CD4-positive, alpha-beta T cell treated with Interleukin-17A for 4 hours (primary cell): ENCODE measurements around the gene GPX4.
A peak's percentile ranks its signal among the peaks of the same experiment; 100 is the strongest.

Experiments used
- DNase-seq: peaks from one replicate; pipeline ENCODE4 v3.0.0-alpha.2; 2020; ENCODE audit warnings: mixed read lengths

Gene GPX4, protein sequence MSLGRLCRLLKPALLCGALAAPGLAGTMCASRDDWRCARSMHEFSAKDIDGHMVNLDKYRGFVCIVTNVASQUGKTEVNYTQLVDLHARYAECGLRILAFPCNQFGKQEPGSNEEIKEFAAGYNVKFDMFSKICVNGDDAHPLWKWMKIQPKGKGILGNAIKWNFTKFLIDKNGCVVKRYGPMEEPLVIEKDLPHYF

GRCh38 chr19:1103708-1104310, at the start of gene GPX4:
TSS of gene GPX4 (plus strand) at chr19:1103994. CDS start at chr19:1104044, 50 bp downstream.
- peak; percentile 100 for DNase-seq

GRCh38 chr19:1054102-1055027, 49.4 kb upstream of the GPX4 start:
- no peak for DNase-seq

- DNase-seq, result no peak
Observed at GRCh38 chr19:1055028-1055425, 48.8 kb upstream of the GPX4 start.

GRCh38 chr19:1055886-1056620, 47.7 kb upstream of the GPX4 start:
- no peak for DNase-seq

DNA sequence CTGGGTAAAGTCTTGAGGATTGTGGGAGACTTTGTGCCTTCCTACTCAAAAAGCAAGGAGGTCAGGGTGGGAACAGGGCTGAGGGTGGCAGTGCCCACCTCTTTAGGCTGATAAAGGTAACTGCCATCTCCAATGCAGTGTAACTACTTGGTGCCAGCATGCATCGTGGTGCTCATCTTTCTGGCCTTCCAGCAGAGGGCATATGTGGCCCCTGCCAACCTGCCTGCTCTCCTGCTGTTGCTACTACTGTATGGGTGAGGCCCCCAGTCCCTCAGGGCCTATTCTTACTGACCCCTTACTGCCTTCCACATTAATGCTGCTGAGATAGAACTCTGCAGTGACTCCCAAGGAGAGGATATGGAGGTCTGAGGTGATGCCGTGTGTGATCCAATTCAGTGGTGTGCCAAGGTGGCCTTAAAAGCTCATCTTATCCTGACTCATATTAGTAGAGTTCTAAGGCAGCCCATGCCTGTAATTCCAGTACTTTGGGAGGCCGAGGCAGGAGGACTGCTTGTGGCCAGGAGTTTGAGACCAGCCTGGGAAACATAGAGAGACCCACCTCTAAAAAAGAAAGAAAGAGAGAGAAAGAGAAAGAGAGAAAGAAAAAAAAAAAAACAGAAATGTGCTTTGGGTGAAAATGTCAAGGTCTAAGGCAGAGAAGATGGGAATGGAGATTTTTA, 46.5 kb upstream of the GPX4 start:
- DNase-seq, result peak; percentile 71

DNA sequence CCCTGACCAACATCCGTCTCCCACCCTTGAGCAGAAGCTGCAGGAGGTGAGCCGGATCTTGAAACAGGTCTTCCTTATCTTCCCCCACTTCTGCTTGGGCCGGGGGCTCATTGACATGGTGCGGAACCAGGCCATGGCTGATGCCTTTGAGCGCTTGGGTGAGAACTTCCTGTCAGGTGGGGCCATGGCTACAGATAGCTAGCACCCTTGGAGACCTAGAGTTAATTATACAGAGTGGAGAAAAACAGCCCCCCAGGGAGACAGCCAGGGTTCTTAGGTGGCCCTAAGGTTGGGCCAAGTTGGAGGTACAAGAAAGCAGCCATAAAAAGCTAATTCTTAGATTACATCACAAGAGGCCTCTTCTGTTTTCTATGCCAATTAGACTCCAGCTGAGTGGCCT, 45.7 kb upstream of the GPX4 start:
- DNase-seq, result peak; percentile 44

- DNase-seq, result no peak
Observed at GRCh38 chr19:1060689-1061088, 43.1 kb upstream of the GPX4 start.

DNA sequence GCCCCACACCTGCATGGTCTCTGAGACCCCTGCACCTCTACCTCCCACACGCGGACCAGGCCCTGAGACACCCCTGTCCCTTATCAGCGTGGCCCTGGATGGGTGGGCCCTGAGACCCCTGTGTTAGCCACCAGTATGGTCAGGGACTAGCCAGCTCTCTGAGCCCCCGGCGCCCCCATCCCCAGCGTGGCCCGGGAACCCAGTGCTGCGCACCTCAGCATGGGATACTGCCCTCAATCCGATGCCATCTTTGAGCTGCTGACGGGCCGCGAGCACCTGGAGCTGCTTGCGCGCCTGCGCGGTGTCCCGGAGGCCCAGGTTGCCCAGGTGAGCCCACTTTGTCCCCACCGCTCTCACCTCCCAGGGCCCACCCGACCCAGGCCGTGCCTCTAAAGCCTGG, 41.8 kb upstream of the GPX4 start:
- DNase-seq, result no peak

DNA sequence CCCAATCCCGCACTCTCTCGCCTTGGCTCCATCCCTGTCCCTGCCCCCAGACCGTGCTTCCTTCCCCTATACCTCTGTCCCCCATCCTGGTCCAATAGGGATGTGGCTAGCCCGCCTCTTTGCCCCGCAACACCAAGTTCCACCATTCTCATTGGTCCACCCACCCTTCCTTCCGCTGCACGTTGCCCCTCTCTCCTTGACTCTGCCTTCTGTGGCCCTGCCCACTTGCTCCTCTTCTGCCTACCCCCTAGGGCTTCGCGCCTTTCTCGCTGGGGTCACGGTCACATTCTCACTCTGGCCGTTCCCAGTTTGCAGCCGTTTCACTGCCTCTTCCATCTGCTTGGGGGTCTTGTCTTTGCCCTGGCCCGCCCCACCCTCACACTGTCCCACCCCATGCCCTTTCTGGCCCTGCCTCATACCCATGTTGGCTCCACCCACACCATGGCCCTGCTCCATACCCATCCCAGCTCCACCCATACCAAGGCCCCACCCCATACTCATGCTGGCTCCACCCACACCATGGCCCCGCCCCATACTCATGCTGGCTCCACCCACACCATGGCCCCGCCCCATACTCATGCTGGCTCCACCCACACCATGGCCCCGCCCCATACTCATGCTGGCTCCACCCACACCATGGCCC, 41.3 kb upstream of the GPX4 start:
- no peak for DNase-seq

GRCh38 chr19:1063030-1063908, 40.5 kb upstream of the GPX4 start:
- no peak for DNase-seq

GRCh38 chr19:1063909-1064660, 39.7 kb upstream of the GPX4 start:
- peak; percentile 32 for DNase-seq

- DNase-seq, result peak; percentile 83
Observed at GRCh38 chr19:1064661-1065605, 38.9 kb upstream of the GPX4 start.

DNA sequence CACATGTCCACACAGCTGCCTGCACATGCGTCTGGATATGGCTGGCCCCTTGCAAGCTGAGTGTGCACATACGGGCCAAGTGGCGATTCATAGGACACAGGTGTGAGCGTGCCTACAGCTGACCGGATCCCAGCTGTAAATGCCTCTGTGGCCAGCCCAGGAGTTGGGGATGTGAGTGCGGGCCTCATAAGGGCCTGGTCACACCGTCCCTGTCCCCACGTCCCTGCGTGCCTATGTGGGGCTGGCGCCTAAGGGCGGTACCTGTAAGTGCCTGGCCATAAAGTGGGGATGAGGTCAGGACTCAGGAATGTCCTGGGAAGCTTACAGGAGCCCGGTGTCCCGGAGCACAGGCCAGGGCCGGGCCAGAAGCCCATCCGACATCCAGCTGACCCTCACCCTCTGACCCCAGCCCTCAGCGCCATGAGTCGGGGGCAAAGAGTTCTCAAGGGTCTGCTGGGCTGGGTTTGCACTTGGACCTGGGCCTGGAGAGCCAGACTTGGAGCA, 38.1 kb upstream of the GPX4 start:
- DNase-seq, result no peak

DNA sequence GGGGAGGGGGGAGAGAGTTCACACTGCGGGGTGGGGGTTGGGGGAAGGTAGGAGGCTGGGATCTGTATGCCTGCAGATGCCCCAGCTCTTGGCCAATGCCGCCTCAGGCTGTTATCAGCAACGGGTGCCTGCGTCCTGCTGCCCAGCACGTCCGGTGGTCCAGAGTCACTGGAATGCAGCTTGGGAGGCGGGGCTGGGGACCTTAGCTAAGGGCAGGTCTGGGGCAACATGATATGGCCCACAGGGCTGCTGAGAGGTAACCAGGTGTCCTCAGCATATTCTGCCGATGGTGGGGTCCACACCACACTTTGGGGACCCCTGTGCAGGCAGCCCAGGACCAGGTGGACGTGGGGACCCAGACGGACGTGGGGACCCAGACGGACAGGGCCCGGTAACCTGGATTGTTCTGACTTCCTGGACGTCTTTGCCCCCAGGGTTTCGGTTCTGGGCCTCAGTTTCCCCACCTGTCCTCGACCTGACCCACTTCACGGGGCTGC, 37.5 kb upstream of the GPX4 start:
- DNase-seq, result no peak

GRCh38 chr19:1066748-1067340, 37.0 kb upstream of the GPX4 start, which contains the start of gene ARHGAP45:
TSS of gene ARHGAP45 (plus strand) at chr19:1067167. CDS start at chr19:1067406, 239 bp downstream.
- DNase-seq, result peak; percentile 94

DNA sequence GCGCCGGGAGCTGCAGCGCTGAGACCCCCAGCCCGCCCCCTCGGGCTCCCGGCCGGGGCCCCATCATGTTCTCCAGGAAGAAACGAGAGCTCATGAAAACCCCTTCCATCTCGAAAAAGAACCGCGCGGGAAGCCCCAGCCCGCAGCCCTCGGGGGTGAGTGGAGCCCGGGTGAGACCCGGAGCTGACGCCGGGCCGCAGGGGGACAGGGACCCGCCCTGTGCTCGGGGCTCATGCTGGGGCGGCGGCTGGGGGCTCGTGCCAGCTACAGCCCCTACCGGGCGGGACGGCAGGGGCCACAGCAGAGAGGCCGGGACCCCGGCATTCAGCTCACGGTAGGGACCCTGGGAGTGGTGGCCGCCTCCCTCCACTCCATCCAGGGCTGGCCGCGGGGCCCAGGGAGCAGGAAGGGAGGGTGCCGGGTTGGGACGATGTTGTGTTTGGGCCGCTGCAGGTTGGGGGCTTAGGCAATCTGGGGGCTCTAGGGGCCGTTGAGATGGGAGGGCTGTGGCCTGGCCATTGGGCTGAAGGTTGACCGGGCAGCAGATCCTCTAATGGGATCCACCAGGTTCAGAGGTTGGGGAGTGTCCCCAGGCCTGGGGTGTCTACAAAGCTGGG, 36.3 kb upstream of the GPX4 start:
- no peak for DNase-seq
